SH-SY5Y (cell line): Measurements from ENCODE around the gene TMEM87B.

ENCODE experiments used
- GATA2 ChIP-seq: IDR thresholded peaks from 2 replicates; pipeline ENCODE4 v1.6.1; 2011; ENCODE audit warnings: mild to moderate bottlenecking, low read depth, low read length
- GATA3 ChIP-seq: IDR thresholded peaks from 2 replicates; pipeline ENCODE4 v1.6.1; 2011; ENCODE audit warnings: low read depth, mild to moderate bottlenecking, low read length, moderate library complexity

DNA sequence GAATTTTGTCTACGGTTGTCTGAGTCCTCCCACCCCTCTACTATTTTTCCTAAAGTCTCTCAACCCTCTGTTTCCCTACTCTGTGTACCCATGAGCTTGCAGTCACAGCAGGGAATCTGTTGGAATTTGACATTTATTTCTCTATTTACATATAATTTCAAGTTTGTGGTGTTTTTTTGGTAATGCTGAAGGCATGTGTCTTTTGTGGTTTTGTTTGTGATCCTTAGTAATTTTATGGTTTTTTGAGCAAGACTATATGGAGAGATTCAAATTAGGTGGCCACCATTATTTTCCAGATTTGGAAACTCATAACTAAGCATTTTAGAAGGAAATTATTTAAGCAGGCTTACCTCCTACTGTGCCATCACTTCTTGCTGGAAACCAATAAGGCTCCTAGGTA lies 55.9 kb downstream of the TMEM87B start:
- no peak for TF ChIP-seq GATA2
- TF ChIP-seq GATA3, result no peak
